ENCODE data around the gene YES1. TPM values are rescaled to one million over a fixed set of nuclear protein-coding genes. Genes with fewer than 3 reads are reported as not detected.

The YES1 gene
- total and polyA plus RNA-seq, 5 donors, result 9.2 to 25.9 (median 25.0) TPM

DNA sequence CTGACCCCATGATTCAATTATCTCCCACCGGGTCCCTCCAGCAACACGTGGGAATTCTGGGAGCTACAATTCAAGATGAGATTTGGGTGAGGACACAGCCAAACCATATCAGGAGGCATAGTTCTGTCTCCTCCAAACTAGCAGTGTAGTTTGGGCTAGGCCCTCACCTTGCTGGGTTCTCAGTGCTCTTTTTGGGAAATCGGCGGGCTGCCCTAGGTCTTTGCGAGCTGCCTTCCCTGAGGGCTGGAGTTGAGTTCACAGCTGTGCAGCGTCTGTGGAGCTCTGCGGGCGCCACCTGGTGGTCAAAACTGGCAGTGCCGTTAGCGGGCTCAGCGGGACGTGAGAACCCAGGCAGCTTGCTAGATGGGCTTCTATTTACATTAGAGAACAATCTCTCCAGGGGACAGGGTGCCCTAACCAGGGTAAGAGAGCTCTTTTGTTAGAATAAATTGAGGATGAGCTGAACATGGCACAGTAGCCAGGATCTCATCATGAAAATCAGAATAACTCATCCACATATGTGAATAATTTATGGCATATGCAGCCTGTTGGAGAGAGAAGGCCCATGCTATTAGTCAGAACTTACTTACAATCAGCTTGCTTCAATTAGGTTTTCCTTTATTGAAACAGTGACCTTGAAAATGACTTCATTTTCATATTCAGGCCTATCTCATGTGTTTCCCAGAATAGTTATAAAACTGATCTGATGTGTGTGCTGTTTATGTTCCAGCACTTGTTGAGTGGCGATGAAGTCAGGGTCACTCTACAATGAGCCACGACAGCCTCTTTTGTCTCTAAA, 27.4 kb upstream of the YES1 start:
- no peaks in the 10 kb centered on the region for H3K9me3 ChIP-seq (ENCODE audit: control insufficient read depth, low read length)
- intact Hi-C loops (cut with DNase I), result loop anchor here in 2 of 4 donors (5.0 kb wide), 3 partner anchors 97 to 217 kb away; no protein-coding TSS in a partner anchor
- no peak overlapping the region for H3K4me3 ChIP-seq (ENCODE audit: low read length)
- no peak overlapping the region for H3K27ac ChIP-seq (ENCODE audit: low read length)
- ATAC-seq (peak; percentile 93 to 94), DNase-seq (peak; percentile 87 to 96 (median 95))
- 14% methylated on average over 14 of the region's 14 CpGs for WGBS
- no peaks in the 10 kb centered on the region for H3K4me1 ChIP-seq (ENCODE audit: control insufficient read depth, insufficient read depth, low read length)
- no peaks in the 10 kb centered on the region for H3K27me3 ChIP-seq (ENCODE audit: control insufficient read depth, insufficient read depth)

DNA sequence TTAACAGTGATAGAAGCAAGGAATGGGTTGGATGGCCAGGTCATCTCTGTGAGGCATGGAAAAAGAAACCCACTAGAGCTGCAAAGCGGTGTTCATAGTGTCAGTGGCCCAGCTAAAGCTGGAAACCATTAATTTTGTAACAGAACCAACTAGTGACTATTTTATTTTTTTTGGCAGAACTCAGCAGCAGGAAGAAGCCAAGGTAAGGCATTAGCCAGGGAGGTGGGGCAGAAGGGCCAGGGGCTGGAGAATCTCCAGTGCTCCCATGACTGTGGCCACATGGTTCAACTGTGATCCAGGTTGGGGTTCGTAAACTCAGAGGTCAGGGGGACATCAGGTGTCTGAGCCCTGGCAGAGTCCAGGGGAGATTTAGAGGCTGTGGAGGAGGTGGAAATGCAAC, 25.9 kb upstream of the YES1 start:
- Histone ChIP-seq H3K27me3 (ENCODE audit: control insufficient read depth, insufficient read depth) (no peaks in the 10 kb centered on the region), H3K4me1 (ENCODE audit: control insufficient read depth, insufficient read depth, low read length) (no peaks in the 10 kb centered on the region), H3K27ac (ENCODE audit: low read length) (no peak overlapping the region), H3K4me3 (ENCODE audit: low read length) (no peak overlapping the region), H3K9me3 (ENCODE audit: control insufficient read depth, low read length) (no peaks in the 10 kb centered on the region)
- ATAC-seq (peak in 1 of 2 donors; percentile 26), DNase-seq (no peak)
- intact Hi-C loops (cut with DNase I), result loop anchor here in 2 of 4 donors (5.0 kb wide), 3 partner anchors 96 to 216 kb away; no protein-coding TSS in a partner anchor
- 84% methylated on average over 2 of the region's 2 CpGs for WGBS

DNA sequence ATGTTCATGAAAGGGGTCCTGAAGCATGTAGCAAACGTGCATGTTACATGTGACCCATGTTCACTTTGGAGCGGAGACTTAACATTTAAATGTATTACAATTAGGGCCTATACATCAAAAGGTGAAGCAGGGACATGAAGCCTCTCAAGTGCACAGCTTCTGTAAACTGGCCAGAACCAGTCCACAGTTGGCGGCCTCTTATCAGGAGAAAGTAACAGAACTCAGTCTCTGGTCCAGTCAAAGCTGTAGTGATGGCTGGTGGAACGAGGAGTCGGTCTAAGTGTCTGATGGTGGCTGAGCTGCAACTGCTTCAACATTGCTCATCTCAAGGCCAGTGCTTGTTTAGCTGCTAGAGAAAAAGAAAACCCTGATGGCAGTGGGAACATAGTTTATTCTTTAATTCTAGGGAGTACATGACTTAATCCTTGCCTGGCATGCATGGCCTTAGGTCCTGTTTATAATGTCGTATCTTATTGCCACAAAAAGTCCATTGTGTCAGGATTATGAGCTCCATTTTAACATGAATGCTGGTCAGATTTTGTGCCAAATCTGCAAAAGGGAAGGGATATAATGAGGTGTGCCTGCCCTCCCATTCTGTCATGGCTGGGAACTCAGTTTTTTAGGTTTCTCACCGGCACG, 22.2 kb upstream of the YES1 start:
- Histone ChIP-seq H3K27me3 (ENCODE audit: control insufficient read depth, insufficient read depth) (no peaks in the 10 kb centered on the region), H3K27ac (ENCODE audit: low read length) (no peak overlapping the region), H3K9me3 (ENCODE audit: control insufficient read depth, low read length) (no peaks in the 10 kb centered on the region), H3K4me3 (ENCODE audit: low read length) (no peak overlapping the region), H3K4me1 (ENCODE audit: control insufficient read depth, insufficient read depth, low read length) (no peaks in the 10 kb centered on the region)
- intact Hi-C loops (cut with DNase I), result loop anchor here in 2 of 4 donors (5.0 kb wide), 1 partner anchor 92 kb away; no protein-coding TSS in a partner anchor
- 79% methylated on average over 8 of the region's 8 CpGs for WGBS
- no peak for DNase-seq
- ATAC-seq, result no peak

DNA sequence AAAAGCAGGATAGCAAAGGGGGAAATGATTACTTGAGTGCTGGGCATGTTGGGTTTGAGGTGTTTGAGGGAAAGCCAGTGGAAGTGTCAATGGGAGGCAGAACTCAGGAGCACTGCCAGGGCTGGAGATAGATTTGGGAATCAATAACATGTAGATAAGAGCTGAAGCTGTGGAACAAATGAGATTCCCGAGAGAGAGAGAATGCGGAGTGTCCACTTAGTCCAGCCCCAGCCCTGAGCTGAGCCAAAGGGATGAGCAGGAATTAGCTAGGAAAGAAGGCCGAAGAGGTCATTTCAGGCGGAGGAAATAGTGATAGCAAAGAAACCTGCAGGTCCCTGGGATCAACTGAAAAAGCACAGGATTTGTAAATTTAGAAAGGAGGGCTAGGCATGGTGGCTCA, 21.2 kb upstream of the YES1 start:
- WGBS, result 84% methylated on average over 4 of the region's 4 CpGs
- ATAC-seq (no peak), DNase-seq (no peak)
- intact Hi-C loops (cut with DNase I), result loop anchor here in 2 of 4 donors (5.0 kb wide), 1 partner anchor 91 kb away; no protein-coding TSS in a partner anchor
- no peaks in the 10 kb centered on the region for H3K9me3 ChIP-seq (ENCODE audit: control insufficient read depth, low read length)
- H3K27me3 ChIP-seq (ENCODE audit: control insufficient read depth, insufficient read depth), result no peaks in the 10 kb centered on the region
- H3K4me1 ChIP-seq (ENCODE audit: control insufficient read depth, insufficient read depth, low read length), result no peaks in the 10 kb centered on the region
- no peak overlapping the region for H3K4me3 ChIP-seq (ENCODE audit: low read length)
- no peak overlapping the region for H3K27ac ChIP-seq (ENCODE audit: low read length)

DNA sequence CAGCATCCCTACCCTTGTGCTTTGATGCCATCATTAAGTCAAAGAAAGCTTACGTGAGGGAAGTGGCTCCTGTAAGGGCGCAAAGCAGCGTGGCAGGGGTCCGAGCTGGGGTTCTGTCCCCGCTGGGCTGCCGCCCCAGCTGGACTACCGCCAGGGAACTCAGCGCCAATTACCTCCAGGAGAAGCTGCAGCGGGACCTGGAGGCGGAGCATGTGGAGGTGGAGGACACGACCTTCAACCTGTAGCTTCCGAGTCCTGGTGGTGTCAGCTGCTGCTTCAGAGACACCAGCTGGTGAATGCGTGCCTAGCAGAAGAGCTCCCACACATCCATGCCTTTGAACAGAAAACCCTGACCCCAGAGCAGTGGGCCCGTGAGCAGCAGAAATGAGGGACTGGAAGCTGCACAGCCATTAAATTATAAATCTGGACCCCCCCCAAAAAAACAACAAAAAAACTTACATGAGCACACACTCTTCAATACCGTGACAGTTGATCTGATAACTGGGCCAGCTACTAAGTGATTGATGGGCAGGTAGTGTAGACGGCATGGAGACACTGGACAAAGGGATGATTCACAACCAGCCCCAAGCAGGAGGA, 20.1 kb upstream of the YES1 start:
- intact Hi-C loops (cut with DNase I), result loop anchor here in 2 of 4 donors (5.0 kb wide), 1 partner anchor 90 kb away; no protein-coding TSS in a partner anchor
- no peak overlapping the region for H3K4me3 ChIP-seq (ENCODE audit: low read length)

DNA sequence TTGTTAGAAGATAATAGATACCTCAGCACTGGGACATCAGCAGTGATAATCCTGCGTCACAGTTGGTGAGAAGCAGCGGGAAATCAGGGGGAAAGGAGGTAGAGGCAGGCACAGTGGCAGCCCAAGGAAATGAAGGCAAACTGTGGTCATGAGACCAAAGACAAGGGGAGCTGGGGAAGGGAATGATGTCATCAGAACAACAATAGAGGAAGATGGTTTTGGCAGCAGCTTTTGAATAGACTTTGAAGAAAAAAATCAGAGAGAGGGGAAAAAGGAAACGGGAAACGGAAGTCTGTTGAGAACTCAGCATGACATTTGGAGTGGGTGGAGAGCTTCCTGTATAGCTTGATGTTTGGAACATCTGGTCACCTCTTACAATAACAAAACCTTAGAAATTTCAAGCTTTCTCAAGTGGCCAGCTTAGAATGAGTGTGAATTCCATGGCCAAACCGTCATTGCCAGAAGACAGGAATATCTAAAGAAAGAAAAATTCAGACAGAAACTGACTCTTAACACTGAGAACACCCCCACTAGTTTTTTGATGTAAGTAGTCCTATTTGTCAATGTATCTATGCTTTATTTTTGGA, 18.4 kb upstream of the YES1 start:
- no peaks in the 10 kb centered on the region for H3K27me3 ChIP-seq (ENCODE audit: control insufficient read depth, insufficient read depth)
- peak overlapping the region; percentile 11 for H3K27ac ChIP-seq (ENCODE audit: low read length)
- intact Hi-C loops (cut with DNase I), result loop anchor here in 3 of 4 donors (2.0 to 5.0 kb wide), 2 partner anchors 88 kb away; no protein-coding TSS in a partner anchor
- peak in 1 of 3 donors; percentile 25 for DNase-seq
- peak; percentile 84 to 92 for ATAC-seq
- H3K9me3 ChIP-seq (ENCODE audit: control insufficient read depth, low read length), result no peaks in the 10 kb centered on the region
- H3K4me1 ChIP-seq (ENCODE audit: control insufficient read depth, insufficient read depth, low read length), result no peaks in the 10 kb centered on the region
- WGBS, result 20% methylated on average over 5 of the region's 5 CpGs
- no peak overlapping the region for H3K4me3 ChIP-seq (ENCODE audit: low read length)

More for the DNA sequence above, 20.1 kb upstream of the YES1 start:
- no peaks in the 10 kb centered on the region for H3K27me3 ChIP-seq (ENCODE audit: control insufficient read depth, insufficient read depth)
- 25% methylated on average over 16 of the region's 16 CpGs for WGBS
- no peaks in the 10 kb centered on the region for H3K9me3 ChIP-seq (ENCODE audit: control insufficient read depth, low read length)
- H3K27ac ChIP-seq (ENCODE audit: low read length), result no peak overlapping the region
- ATAC-seq (peak; percentile 63 to 67), DNase-seq (peak in 2 of 3 donors; percentile 33 to 62)
- no peaks in the 10 kb centered on the region for H3K4me1 ChIP-seq (ENCODE audit: control insufficient read depth, insufficient read depth, low read length)

DNA sequence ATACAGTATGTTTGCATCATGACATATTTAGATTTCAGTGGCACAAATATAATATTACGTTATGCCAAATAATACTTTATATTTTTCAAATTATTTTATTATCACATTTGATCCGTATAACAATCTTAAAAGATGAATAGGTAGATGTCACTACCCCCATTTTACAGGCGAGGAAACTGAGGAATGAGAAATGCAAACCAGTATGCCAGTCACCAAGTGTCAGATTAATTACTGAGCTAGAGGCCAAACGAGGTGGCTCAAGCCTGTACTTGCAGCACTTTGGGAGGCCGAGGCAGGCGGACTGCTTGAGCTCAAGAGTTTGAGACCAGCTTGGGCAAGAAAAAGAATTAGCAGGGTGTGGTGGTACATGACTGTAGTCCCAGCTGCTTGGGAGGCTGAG, 17.4 kb upstream of the YES1 start:
- ATAC-seq (no peak), DNase-seq (no peak)
- Histone ChIP-seq H3K4me3 (ENCODE audit: low read length) (no peak overlapping the region), H3K4me1 (ENCODE audit: control insufficient read depth, insufficient read depth, low read length) (no peaks in the 10 kb centered on the region), H3K9me3 (ENCODE audit: control insufficient read depth, low read length) (no peaks in the 10 kb centered on the region), H3K27me3 (ENCODE audit: control insufficient read depth, insufficient read depth) (no peaks in the 10 kb centered on the region), H3K27ac (ENCODE audit: low read length) (no peak overlapping the region)
- WGBS, result 93% methylated on average over 6 of the region's 6 CpGs
- intact Hi-C loops (cut with DNase I), result loop anchor here in 1 of 4 donors (5.0 kb wide), 1 partner anchor 207 kb away; no protein-coding TSS in a partner anchor

DNA sequence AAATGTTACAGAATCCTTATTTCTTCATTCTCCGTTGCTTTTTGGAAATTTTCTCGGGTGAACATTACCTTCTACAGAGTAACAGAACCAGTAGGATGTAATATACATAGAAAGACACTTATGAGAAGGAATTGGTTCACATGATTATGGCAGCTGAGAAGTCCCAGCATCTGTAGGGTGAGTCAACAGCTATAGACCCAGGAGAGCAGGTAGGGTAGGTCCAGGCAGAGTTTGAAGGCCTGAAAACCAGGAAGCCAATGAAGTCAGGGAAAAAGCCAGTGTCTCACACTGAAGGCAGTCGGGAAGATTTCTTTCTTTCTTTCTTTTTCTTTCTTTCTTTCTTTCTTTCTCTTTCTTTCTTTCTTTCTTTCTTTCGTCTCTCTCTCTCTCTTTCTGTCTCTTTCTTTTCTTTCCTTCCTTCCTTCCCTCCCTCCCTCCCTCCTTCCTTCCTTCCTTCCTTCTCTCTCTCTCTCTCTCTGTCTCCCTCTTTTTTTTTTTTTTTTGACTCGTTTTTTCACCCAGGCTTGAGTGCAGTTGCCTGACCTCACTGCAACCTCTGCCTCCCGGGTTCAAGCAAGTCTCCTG, 15.1 kb upstream of the YES1 start:
- H3K27me3 ChIP-seq (ENCODE audit: control insufficient read depth, insufficient read depth), result no peaks in the 10 kb centered on the region
- no peaks in the 10 kb centered on the region for H3K4me1 ChIP-seq (ENCODE audit: control insufficient read depth, insufficient read depth, low read length)
- 79% methylated on average over 6 of the region's 6 CpGs for WGBS
- H3K4me3 ChIP-seq (ENCODE audit: low read length), result no peak overlapping the region
- H3K9me3 ChIP-seq (ENCODE audit: control insufficient read depth, low read length), result no peaks in the 10 kb centered on the region
- DNase-seq (no peak), ATAC-seq (no peak)
- intact Hi-C loops (cut with DNase I), result loop anchor here in 1 of 4 donors (5.0 kb wide), 1 partner anchor 205 kb away; no protein-coding TSS in a partner anchor
- H3K27ac ChIP-seq (ENCODE audit: low read length), result no peak overlapping the region

DNA sequence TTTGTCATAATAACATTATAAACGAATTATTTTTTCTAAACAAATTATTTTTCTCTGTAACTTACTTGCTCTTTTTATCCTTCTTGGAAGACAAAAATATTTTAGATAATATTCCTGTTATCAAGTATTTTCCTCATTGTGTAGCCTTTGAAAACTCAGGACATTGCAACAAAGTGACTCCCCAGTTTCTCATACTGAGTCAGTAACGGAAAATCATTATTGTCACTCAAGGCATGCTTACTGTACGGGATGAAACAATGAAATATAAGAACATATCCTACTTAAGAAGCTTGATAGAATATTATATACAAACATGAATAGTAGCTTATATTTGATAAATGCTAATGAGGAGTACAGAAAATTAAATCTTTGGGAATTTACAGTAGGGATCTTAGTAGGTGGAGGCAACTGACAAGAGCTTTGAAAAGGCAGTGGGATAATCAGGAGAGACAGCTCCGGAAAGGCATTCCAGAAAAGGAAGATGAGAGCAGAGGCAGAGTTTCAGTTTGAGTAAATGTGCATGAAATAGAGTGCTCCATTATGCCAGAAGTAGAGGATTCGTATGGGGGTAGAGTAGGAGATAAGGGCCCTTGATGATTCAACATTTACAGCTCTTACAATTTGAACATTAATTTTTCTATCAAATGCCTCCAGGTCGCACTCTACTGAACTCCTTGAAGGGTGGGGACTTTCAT, 14.0 kb upstream of the YES1 start:
- ATAC-seq (no peak), DNase-seq (no peak)
- intact Hi-C loops (cut with DNase I), result loop anchor here in 1 of 4 donors (5.0 kb wide), 1 partner anchor 204 kb away; no protein-coding TSS in a partner anchor
- Histone ChIP-seq H3K4me1 (ENCODE audit: control insufficient read depth, insufficient read depth, low read length) (no peaks in the 10 kb centered on the region), H3K9me3 (ENCODE audit: control insufficient read depth, low read length) (no peaks in the 10 kb centered on the region), H3K4me3 (ENCODE audit: low read length) (no peak overlapping the region), H3K27ac (ENCODE audit: low read length) (no peak overlapping the region), H3K27me3 (ENCODE audit: control insufficient read depth, insufficient read depth) (no peaks in the 10 kb centered on the region)
- WGBS, result 85% methylated on average over 6 of the region's 6 CpGs

DNA sequence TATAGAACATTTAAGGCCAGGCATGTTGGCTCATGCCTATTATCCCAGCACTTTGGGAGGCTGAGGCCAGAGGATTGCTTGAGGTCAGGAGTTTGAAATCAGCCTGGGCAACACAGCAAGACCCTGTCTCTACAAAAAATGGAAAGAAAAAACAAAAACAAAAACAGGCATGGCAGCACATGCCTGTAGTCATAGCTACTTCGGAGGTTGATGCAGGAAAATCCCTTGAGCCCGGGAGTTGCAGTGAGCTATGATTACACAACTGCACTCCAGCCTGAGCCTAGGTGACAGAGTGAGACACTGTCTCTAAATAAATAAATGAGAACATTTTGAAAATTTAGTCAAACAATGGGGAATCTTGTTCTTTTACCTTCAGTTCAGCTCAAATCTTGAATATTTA, 12.1 kb upstream of the YES1 start:
- no peaks in the 10 kb centered on the region for H3K9me3 ChIP-seq (ENCODE audit: control insufficient read depth, low read length)
- H3K27ac ChIP-seq (ENCODE audit: low read length), result no peak overlapping the region
- no peaks in the 10 kb centered on the region for H3K4me1 ChIP-seq (ENCODE audit: control insufficient read depth, insufficient read depth, low read length)
- no peak overlapping the region for H3K4me3 ChIP-seq (ENCODE audit: low read length)
- DNase-seq, result no peak
- WGBS, result 59% methylated on average over 2 of the region's 2 CpGs
- intact Hi-C loops (cut with DNase I), result loop anchor here in 1 of 4 donors (5.0 kb wide), 1 partner anchor 77 kb away; no protein-coding TSS in a partner anchor
- no peaks in the 10 kb centered on the region for H3K27me3 ChIP-seq (ENCODE audit: control insufficient read depth, insufficient read depth)
- no peak for ATAC-seq
